IPS DF 6.9 (cell line): ENCODE data around the gene LRRC75B.

ENCODE experiments used
- DNase-seq: peaks from one replicate; pipeline ENCODE4 v3.0.0-alpha.2; 2013; ENCODE audit warnings: low read depth, low spot score
- H3K27ac ChIP-seq: one replicate; pipeline ENCODE4 v1.5.1; 2013; ENCODE audit warnings: low read length, control low read depth
- H3K27me3 ChIP-seq: 2 replicates; pipeline ENCODE4 v1.6.1; 2013; ENCODE audit warnings: mild to moderate bottlenecking, low read length; ENCODE audit not compliant: control insufficient read depth, insufficient read depth
- H3K36me3 ChIP-seq: 2 replicates; pipeline ENCODE4 v1.6.1; 2013; ENCODE audit warnings: low read length; ENCODE audit not compliant: control insufficient read depth, insufficient read depth
- H3K4me1 ChIP-seq: 2 replicates; pipeline ENCODE4 v1.6.1; 2013; ENCODE audit warnings: low read length; ENCODE audit not compliant: control insufficient read depth, insufficient read depth
- H3K4me3 ChIP-seq: 2 replicates; pipeline ENCODE4 v1.5.1; 2013; ENCODE audit warnings: mild to moderate bottlenecking, low read length
- H3K9me3 ChIP-seq: 2 replicates; pipeline ENCODE4 v1.6.1; 2013; ENCODE audit warnings: low read length, inconsistent platforms; ENCODE audit not compliant: control insufficient read depth, insufficient read depth
- WGBS: extraction: QIAGEN DNeasy Blood & Tissue Kit; methylation state at CpG from one replicate; pipeline ENCODE4 v1.1.7; 2013; ENCODE audit warnings: mixed read lengths, missing lambda C conversion rate; ENCODE audit not compliant: insufficient read length, insufficient coverage; 5-methylcytosine and 5-hydroxymethylcytosine counted together

Gene LRRC75B

GRCh38 chr22:24536089-24536488, 56.8 kb downstream of the LRRC75B start:
- Histone ChIP-seq H3K27ac (no peak overlapping the region), H3K4me1 (0 out of 2 replicates have a peak, but pooled peaks cover 1% of the 10 kb centered on the region), H3K27me3 (no peaks in the 10 kb centered on the region), H3K9me3 (no peaks in the 10 kb centered on the region), H3K36me3 (no peaks in the 10 kb centered on the region), H3K4me3 (no peak overlapping the region)
- WGBS, result no CpG with 5 or more reads among the region's 3 CpGs
- DNase-seq, result no peak
